Bone marrow (tissue), 2 donors: ENCODE data around the gene PRDM16.
"Not testable (repeated sequence)": the region's sequence is repeated elsewhere in the genome, so short reads cannot be mapped to it uniquely, and the experiment has no call there.

Source experiments
- DNase-seq, 2 donors: peaks; one replicate each; lab custom pipeline; 2025; lab: John Stamatoyannopoulos, UW

The PRDM16 gene

DNA sequence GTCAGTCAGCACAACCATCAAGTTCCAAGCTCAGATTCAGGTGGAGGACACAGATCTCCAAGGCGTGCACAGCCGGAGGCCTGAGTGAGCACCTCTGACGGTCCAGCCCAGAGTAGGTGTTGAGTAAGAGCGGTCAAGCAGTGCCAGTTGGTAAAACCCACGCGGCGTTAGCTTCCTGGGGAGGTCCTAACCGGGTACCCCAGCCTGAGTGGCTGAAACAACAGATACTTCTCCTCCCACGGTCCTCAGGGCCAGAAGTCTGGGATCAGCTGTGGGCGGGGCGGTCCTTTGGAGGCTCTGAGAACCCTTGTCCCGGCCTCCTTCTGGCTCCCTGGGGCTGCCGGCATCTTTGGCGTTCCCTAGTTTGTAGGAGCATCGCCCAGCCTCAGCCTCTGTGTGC is 94.4 kb downstream of the PRDM16 start:
- no peak for DNase-seq

DNA sequence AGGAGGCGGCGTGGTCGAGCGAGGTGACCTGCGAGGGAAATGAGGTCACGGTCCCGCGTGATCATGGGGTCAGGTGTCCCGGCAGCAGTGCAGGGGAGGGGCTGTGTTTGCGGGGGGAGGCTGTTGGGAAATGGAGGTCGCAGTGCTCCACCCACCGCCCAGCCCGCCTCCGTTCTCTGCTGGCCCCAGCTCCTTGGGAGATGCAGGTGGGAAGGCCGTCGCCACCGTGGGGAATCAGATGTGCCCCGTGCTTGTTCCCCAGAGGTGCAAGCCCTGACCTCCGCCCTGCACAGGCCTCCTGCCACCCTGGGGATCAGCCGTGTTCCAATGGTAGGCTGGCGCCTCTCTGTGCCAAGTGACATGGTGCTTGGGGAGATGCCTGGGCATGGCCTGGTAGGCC is 95.7 kb downstream of the PRDM16 start:
- no peak for DNase-seq

DNA sequence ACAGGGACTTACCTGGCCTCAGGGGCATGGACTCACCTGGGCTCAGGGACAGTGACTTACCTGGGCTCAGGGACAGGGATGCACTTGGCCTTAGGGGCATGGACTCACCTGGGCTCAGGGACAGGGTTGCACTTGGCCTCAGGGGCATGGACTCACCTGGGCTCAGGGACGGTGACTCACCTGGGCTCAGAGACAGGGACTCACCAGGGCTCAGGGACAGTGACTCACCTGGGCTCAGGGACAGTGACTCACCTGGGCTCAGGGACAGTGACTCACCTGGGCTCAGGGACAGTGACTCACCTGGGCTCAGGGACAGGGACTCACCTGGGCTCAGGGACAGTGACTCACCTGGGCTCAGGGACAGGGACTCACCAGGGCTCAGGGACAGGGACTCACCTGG is 96.2 kb downstream of the PRDM16 start:
- DNase-seq: not testable (repeated sequence)

DNA sequence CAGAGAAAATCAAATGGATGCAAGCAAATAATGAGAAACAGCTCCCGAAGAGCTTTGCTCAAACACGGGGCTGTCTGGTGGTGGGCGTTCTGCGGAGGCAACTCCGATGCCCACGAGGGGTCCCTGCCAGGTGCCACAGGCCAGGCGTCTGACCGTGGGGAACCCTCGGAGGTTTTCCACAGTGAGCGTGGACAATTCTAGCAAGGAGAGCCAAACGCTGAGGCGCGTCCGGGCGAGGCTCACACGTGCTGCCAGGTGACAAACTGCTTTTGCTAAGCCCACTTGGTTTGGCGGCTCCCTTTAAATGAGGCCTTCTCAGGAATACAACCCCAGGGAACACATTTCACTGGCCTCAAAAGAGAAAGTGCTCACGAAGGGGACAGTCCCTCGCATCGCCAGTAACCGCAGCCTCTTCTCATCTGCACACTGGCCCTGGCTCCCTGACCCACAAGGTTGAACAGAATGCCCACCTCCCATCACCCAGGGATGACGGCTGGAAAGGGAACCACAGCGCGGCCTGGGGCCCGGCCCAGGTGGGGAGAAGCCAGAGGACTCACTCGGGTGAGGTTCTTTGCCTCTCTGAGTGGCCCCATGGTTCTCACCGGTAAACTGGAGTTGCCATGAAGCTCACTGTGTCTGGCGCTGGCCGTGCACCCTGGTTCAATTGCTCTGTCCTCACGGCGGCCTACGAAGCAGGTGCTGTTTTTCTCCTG is 97.4 kb downstream of the PRDM16 start:
- no peak for DNase-seq

DNA sequence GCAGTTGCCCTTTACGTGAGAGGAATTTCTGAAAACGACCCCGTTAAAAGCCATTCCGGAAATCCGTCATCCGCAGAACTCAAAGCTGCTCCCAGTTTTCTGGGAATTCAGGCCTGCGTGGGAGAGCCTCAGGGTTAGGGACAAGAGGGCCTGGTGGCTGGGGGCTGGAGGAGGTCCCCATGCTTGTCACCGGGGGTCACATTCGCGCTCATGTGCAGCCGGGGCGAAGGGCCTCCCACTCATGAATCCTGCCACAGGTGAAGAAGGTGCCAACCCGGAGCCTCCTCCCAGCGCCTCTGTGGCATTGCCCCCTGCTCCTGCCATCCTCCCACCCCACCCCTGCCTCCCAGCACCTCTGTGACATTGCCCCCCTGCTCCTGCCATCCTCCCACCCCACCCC is 98.3 kb downstream of the PRDM16 start:
- no peak for DNase-seq

DNA sequence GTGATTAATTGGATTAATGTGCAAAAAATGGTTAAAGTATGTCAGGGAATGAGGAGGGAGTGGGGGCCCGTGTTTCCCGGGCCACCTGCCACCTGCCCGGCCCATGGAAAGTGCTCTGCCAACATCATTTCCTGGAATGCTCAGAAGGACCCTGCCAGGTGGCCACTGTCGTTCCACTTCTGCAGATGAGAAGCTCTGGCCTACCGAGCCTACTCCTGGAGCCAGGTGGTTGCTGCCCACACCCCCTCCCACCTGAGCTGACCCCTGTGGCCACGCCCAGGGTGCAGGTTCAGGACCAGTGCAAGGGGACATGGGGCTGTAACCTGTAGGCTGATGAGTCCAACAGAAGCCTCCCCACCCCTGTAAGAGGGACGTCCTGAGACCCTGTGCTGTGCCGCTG is 99.7 kb downstream of the PRDM16 start:
- DNase-seq: no peak

DNA sequence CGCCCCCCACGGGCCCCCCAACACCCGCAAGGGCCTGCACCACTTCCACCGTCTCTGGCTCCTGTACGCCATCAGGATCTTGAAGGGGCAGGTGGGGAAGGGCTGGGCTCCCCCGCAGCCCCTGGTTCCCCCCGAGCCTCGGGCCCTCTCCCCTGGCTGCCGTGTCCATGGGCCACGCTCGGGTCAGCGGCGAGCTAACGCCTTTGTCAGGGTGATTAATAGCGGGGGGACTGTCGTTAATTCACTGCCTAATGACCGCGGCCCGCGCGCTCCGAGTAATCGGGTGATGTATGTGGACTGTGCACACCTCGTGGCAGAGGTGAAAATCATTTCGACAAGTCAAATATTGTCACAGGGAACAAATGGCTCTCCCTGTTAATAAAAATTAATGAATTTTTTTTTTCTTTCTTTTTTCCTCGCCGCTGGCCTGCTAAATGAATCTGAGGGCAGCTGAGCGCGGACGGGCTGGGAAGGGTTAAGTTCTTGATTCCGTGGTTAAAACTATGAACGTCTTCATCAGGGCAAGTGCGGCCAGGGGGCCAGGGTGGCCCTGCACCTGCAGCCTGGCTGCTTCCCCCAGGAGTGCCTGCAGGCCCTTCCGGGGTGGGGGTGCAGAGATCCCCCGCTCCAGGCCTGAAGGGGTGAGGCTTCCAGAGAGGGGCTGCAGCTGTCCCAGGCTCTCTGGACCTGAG is 100.8 kb downstream of the PRDM16 start:
- DNase-seq: no peak

DNA sequence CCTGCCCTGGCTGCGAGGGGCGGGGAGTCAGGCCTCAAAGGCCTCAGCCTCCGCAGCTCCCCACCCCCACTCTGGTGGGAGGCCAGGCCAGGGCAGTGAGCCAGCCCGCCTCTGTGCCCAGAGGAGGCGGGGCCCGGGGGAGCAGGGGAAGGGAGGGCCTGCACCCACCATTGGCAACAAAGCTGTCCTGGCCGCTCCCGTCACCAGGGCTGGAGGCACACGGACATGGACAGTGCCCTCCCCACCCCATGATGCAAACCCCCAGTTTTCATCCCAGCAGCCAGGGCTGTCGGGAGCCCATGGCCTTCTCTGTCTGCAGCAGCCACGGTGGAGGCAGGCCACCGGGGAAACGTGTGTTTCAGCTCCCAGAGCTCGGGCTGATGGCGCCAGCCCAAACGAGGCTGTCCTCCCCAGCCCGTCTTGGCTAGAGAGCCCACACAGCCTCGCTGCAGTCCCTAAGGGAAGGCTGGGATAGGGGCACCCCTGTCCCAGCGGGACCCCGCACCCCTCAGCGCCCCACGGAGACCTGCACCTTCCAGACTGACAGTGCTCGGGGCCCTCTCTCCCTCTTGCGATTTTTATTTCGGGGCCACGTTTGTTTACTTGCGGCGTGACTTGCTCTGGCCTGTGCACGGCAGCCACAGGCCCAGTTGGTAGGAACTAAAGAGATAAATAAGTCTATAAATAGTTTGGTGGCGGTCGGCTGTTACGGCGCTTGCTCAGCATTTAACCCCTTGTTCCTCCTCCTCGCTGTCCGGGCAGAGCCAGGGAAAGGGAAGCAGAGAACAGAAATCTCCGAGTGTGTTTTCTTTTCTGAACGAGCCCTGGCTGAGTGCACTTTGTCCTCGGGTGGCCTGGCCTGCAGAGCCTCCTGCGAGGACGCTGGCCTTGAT is 101.8 kb downstream of the PRDM16 start:
- peak in 1 of 2 donors; percentile 69 for DNase-seq

DNA sequence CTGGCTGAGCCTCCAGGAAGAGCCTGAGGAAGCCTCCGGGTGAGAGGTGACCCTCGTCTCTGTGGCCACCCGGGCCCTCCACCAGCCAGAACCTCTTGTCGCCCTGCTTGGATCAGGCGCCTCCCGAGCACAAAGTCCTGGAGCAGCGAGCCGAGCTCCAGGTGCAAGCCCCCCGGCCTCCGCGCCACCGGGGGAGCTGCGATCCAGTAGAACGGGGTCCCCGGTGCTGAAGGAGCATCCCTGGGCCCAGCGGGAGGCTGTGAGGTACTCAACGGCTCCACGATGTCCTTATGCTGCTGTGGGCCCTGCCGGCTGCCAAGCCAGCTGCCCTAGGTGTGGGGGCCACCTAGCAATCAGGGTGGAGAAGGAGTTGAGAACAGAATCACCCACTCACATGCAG is 102.8 kb downstream of the PRDM16 start:
- no peak for DNase-seq

DNA sequence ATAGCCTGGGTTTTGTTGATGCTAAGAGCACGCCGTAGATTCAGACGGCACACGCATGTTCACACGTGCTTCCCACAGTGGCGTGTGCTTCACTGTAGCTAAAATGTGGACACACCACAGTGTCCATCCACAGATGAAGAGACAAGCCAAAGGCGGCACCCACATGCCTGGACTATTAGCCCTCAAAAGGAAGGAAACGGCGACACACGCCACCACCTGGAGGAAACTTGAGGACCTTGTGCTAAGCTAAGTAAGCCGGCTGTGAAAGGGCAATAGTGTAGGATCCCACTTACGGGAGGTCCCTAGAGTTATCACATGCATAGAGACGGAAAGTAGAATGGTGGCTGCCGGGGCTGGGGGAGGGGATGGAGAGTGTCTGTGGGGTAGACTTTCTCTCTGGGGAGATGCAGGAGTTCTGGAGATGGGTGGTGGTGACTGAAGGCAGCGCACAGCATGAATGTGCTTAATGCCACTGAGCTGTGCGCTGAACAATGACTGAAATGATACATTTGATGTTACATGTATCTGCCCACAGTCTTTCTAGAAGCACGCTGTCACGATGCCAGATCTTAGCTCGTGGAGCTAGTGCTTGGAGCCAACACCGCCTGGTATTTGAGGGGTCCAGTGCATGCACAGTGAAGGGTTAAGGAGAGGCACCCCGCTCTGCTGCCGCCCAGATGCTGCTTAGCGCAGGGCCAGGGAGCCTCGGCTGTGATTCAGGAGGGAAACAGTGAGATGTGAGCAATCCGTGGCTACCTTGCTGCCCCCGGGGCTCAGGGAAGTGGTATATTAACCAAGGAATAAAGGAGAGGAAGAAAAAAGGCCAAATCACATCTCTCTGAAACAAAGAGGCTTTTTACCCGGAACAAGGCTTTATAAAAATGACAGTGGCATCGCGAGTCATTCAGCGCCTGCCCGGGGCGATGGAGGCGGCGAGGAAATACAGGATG is 103.7 kb downstream of the PRDM16 start:
- no peak for DNase-seq

DNA sequence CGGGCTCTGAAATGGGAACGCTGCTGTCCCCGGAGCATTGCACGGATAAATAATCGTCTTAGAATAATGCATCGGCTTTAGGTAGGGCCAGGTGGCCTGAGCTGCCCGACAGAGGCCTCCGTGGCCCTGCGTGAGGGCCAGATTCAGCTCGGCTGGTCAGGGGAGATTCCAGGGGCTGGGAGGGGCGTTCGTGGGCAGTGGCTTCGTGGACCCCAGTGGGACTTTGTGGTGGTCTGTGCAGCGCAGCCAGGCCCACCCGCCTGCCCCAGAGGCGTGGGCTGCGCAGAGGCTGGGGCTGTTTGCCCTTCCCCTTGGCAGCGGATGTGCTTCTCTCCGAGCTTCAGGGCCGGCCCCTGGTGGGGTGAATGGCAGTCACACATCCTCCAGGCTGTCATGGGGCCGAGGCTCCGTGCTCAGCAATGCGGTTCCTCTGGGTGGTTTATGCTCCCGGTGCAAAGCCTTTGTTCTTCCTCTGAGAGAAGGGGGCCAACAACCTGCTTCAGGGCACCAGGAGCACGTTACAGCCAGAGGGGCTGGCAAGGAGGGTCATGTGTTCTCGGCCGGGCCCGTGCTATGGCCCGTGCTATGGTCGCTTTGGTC is 104.5 kb downstream of the PRDM16 start:
- no peak for DNase-seq

DNA sequence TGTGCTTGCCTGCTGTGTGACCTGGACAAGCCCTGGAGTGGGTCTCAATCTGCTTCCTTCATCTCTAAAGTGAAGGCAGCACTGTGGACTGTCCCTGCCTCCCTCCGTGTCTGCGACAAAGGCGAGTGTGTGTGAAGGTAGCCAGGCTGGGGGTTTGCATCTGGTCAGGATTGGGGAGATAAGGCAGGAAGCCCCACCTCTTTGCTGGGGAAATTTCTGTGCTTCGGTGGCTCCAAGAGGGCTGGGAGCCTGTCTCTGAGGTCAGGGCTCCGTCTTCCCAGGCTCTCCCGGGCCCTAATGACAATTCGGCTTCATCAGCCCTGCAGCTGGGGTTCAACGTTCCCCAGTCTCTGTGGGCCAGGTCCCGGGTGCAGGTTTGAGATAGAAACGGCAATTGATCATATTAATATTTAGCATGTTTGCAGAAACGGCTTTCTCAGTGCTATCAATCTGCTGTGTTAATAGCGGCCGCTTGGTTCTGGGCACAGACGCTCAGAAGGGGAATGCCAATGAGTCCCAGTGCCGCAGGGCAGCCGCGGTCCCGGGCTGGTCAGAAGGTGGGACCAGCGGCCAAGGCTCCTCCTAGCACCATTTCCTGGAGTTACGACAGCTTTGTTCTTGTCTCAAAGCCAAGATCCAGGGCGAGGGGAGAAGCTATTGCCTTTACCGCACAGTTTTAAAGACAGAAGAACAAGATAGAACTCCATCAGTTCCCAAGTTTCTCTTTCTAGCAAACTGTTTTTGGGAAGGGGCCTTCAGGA is 105.7 kb downstream of the PRDM16 start:
- DNase-seq: peak in 1 of 2 donors; percentile 37

DNA sequence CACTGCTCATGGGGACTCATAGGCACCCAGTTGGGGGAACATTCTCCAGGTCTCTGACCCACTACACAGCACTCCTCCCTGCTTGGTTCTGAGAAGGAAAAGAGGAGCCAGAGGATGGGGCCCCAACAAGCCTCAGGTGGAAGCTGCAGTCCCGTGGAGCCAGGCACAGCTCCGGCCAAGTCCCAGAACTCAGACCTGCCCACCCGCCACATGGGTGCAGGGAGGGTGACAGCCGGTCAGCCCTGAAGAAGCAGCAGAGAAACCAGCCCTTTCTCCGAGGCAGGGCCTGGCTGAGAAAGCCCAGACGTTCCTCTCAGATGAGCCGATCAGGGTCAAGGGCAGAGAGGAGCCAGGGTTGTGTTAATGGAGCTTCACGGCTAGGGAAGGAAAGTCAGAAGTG is 106.5 kb downstream of the PRDM16 start:
- DNase-seq: no peak

DNA sequence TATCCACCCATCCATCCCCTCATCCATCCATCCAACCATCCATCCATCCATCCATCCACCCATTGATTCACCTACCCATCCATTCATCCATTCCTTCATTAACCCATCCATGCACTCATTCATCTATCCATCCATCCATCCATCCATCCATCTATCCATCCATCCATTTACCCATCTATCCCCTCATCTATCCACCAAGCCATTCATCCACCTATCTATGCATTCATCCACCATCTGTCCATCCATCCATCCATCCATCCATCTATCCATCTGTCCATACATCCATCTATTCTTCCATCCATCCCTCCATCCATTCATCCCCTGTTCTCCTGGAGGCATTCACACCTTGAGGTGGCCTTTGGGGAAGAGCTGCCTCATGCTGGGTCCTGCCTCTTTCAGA is 107.0 kb downstream of the PRDM16 start:
- DNase-seq: no peak

DNA sequence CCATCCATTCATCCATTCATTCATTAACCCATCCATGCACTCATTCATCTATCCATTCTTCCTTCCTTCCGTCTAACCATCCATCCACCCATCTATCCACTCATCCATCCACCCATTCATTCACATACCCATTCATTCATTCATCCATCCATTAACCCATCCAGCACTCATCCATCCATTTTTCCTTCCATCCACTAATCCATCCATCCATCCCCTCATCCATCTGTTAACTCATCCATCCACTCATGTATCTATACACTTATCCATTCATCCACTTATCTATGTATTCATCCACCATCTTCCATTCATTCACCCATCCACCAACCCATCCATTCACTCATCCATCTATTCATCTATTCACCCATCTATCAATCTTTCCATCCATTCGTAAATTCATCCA is 107.8 kb downstream of the PRDM16 start:
- DNase-seq: no peak

DNA sequence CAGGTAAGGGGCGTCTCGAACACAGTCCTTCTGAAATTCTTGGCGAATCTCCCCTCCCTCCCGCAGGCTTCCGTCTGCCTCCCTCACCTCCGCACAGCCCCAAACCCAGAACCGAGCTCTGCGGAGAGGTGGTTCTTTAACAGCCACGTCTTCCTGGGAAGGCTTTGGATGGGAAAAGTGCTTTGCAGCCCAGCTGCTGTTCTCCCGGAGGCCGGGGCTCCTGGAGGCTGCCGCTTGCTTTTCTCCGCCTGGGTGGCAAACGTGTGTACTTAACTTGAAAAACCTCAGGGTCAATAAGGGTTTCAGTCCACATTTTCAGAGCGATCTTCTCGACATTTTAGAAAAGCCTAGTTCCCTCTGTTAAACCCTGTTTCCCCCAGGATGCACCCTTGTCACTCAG is 109.3 kb downstream of the PRDM16 start:
- no peak for DNase-seq

DNA sequence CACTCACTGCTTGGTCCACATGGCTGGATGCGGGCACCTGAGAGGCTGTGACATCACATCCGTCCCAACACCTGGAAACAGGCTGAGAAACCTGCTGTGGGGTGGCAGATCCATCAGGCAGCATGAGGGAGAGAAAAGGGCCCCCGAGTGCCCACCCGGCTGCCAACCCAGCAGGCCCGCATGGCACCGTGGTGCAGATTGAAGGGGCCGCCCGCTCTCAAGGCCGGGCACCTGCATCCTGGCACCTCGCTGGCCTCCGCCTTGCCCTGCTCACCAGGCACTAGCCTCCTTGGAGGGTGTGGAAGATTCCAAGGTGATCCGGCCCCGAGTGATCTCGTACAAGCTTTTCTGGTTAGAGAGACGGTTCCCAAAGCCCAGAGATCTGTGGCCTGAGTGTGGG is 110.5 kb downstream of the PRDM16 start:
- no peak for DNase-seq

DNA sequence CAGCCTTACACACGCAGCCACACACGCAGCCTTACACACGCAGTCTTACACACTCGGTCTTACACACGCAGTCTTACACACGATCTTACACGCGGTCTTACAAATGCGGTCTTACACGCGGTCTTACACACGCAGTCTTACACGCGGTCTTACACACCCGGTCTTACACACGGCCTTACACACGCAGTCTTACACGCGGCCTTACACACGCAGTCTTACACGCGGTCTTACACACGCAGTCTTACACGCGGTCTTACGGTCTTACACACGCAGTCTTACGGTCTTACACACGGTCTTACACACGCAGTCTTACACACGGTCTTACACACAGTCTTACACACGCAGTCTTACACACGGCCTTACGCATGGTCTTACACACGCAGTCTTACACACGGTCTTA is 111.9 kb downstream of the PRDM16 start:
- no peak for DNase-seq

DNA sequence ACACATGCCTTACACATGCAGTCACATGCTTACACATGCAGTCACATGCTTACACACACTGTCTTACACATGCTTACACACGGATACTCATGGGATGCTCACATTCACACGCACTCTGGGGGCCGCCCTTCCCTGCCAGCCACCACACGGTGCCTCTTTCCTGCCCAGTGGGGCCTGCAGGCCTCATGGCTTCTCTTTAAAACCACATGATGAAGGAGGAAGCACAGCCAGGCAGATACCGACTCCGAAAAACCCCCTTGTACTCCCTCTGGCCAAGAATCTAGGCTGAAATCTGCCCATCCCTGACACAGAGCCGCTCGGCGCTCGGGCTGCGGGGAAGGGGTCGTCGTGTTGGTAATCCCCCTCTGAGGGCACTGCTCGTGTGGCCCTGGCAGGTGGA is 113.0 kb downstream of the PRDM16 start:
- no peak for DNase-seq

DNA sequence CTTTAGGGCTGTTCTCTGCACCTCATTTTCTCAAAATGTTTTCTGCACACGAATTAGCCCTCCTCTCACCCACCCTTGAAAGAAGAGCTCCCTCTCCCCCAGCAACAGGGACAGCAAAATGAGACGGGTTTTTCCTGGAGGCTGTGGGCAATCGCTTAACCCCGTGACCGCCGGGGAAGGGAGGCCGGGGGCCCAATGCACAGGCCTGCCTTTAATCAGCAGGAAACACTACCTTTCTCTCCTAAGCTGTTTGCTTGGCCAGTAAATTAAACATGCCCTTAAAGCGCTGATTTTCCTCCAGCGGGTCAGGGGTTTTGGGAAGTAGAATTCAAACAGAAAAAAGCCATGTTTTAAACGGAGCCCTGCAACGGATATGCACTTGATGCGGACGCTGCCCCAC is 114.4 kb downstream of the PRDM16 start:
- no peak for DNase-seq

DNA sequence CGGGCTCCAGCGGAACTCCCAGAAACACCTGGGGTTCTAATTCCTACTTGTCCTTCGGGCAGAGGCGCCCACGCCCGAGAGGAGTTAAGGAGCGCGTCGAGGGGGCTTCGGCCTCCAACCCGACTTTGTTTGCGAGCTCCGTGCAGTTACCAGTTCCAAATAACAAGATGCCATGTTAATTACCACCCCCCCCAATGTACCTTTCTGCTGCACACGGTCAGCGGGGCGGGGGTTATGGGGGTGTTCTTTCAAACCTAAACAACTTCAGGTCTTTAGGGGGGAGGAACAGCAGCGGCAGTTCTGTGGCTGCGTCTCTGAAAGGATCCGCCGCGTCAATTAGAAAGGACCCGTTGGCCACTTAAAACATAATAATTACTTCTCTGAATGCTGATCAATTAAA is 114.8 kb downstream of the PRDM16 start:
- no peak for DNase-seq
